Activated naive CD8-positive, alpha-beta T cell treated with anti-CD3 and anti-CD28 coated beads for 36 hours (primary cell): Measurements from ENCODE around the gene MAP2K6. TPM values are rescaled to one million over a fixed set of nuclear protein-coding genes. Genes with fewer than 3 reads are reported as not detected.

Experiments used
- DNase-seq: peaks from one replicate; pipeline ENCODE4 v3.0.0; 2021
- H3K27ac Mint-ChIP-seq: one replicate; pipeline ENCODE4 v1.8.0; 2022; ENCODE audit warnings: mild to moderate bottlenecking, moderate library complexity, mixed read lengths
- H3K27me3 Mint-ChIP-seq: one replicate; pipeline ENCODE4 v1.8.0; 2022; ENCODE audit warnings: mild to moderate bottlenecking, mixed read lengths
- H3K36me3 Mint-ChIP-seq: one replicate; pipeline ENCODE4 v1.8.0; 2021; ENCODE audit warnings: mild to moderate bottlenecking, mixed read lengths
- H3K4me1 Mint-ChIP-seq: one replicate; pipeline ENCODE4 v1.8.0; 2021; ENCODE audit warnings: mixed read lengths
- H3K4me3 Mint-ChIP-seq: one replicate; pipeline ENCODE4 v1.8.0; 2022; ENCODE audit warnings: mild to moderate bottlenecking, moderate library complexity, mixed read lengths
- H3K9me3 Mint-ChIP-seq: one replicate; pipeline ENCODE4 v1.8.0; 2022; ENCODE audit warnings: mixed read lengths
- total RNA-seq, 2 experiments: library from RNA; stranded (reverse); gene quantifications; one replicate each; pipeline ENCODE4 v1.2.3, GENCODE V29; 2021

MAP2K6 gene
- total RNA-seq, 2 experiments from 2014 or later, result 2.7 to 2.9 TPM

GRCh38 chr17:69597898-69598692 lies 183.6 kb downstream of the MAP2K6 start:
- no peak overlapping the region for H3K27ac Mint-ChIP-seq
- H3K9me3 Mint-ChIP-seq, result no peaks in the 10 kb centered on the region
- H3K36me3 Mint-ChIP-seq, result no peaks in the 10 kb centered on the region
- H3K27me3 Mint-ChIP-seq, result no peaks in the 10 kb centered on the region
- no peak overlapping the region for H3K4me3 Mint-ChIP-seq
- H3K4me1 Mint-ChIP-seq, result peaks cover 5% of the 10 kb centered on the region
- DNase-seq, result no peak

GRCh38 chr17:69602972-69603371 lies 188.5 kb downstream of the MAP2K6 start:
- H3K4me3 Mint-ChIP-seq, result no peak overlapping the region
- H3K36me3 Mint-ChIP-seq, result no peaks in the 10 kb centered on the region
- H3K4me1 Mint-ChIP-seq, result peaks cover 12% of the 10 kb centered on the region
- H3K27ac Mint-ChIP-seq, result no peak overlapping the region
- no peak for DNase-seq
- H3K27me3 Mint-ChIP-seq, result peaks cover 7% of the 10 kb centered on the region
- no peaks in the 10 kb centered on the region for H3K9me3 Mint-ChIP-seq

Other genes with a start within 250 kb of the MAP2K6 start
- under 1 TPM; 0.12 to 0.41 TPM for gene ABCA10, start 185.9 kb upstream of the MAP2K6 start, total RNA-seq
- gene ABCA5, start 87.6 kb upstream of the MAP2K6 start, total RNA-seq, result 10 to 100 TPM in 1 of 2 experiments, 1 to 10 TPM in 1; 8.0 to 11.2 TPM